Bronchial epithelial cell (primary cell): Measurements from ENCODE around the gene MACROH2A2. TPM values are rescaled to one million over a fixed set of nuclear protein-coding genes. Genes with fewer than 3 reads are reported as not detected.
"Not testable (repeated sequence)": the region's sequence is repeated elsewhere in the genome, so short reads cannot be mapped to it uniquely, and the experiment has no call there.

Source experiments
- DNase-seq: peaks from one replicate; pipeline ENCODE4 v3.0.0-alpha.2; 2010; ENCODE audit warnings: low read depth
- FAIRE-seq: peaks from 2 replicates; lab custom pipeline; 2011; peaks lifted over from hg19 to GRCh38; lab: Jason Lieb, UNC
- H3K27me3 ChIP-seq: 2 replicates; pipeline ENCODE4 v1.5.1; 2011; ENCODE audit warnings: low read length; ENCODE audit not compliant: control insufficient read depth, insufficient read depth
- H3K36me3 ChIP-seq: 2 replicates; pipeline ENCODE4 v1.5.1; 2011; ENCODE audit warnings: low read length; ENCODE audit not compliant: control insufficient read depth, insufficient read depth
- H3K4me3 ChIP-seq: 2 replicates; pipeline ENCODE4 v1.5.1; 2011; ENCODE audit warnings: mild to moderate bottlenecking, low read depth, low read length, control low read depth
- total RNA-seq: library from RNA; depleted of rRNA; stranded (reverse); fragments of >200 nt; gene quantifications from 2 replicates; pipeline ENCODE4 v1.2.1, GENCODE V29; 2014
- TF ChIP-seq, protein P1 (sequence below): IDR thresholded peaks from 2 replicates; pipeline ENCODE4 v1.5.1; 2011; ENCODE audit warnings: mild to moderate bottlenecking, moderate library complexity, low read length, control low read depth, inconsistent platforms; ENCODE audit not compliant: insufficient read depth, severe bottlenecking

MACROH2A2 gene
- total RNA-seq, 1 donor from 2014 or later: 11.3 TPM

DNA sequence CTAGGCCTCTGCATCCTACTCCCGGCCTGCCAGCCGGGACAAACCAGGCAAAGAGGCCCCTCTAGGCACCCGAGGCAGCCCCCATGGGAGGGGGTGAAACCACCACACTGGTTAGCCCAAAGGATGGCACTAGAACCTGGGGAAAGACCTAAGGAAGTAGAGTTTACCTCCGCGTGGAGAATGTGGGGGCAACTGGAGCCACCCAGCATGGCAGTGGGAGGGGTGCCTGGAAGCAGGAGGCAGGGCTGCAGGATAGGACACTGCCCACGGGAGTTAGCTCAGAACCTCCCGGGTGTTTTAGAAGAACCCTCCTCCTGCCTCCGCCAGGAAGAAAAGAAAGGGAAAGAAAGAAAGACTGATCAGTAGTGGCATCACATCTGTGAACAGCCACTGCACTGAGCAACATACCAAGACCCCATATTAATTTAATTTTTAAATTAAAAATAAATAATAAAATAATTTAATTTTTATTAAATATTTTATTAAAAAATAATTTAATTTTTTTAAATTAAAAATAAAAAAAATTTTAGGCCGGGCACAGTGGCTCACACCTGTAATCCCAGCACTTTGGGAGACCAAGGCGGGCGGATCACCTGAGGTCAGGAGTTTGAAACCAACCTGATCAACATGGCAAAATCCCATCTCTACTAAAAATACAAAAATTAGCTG lies 68.8 kb downstream of the MACROH2A2 start:
- Histone ChIP-seq H3K36me3 (peaks cover 2% of the 10 kb centered on the region), H3K27me3 (no peaks in the 10 kb centered on the region), H3K4me3 (no peak overlapping the region)
- no peak for DNase-seq
- TF ChIP-seq, protein P1, sequence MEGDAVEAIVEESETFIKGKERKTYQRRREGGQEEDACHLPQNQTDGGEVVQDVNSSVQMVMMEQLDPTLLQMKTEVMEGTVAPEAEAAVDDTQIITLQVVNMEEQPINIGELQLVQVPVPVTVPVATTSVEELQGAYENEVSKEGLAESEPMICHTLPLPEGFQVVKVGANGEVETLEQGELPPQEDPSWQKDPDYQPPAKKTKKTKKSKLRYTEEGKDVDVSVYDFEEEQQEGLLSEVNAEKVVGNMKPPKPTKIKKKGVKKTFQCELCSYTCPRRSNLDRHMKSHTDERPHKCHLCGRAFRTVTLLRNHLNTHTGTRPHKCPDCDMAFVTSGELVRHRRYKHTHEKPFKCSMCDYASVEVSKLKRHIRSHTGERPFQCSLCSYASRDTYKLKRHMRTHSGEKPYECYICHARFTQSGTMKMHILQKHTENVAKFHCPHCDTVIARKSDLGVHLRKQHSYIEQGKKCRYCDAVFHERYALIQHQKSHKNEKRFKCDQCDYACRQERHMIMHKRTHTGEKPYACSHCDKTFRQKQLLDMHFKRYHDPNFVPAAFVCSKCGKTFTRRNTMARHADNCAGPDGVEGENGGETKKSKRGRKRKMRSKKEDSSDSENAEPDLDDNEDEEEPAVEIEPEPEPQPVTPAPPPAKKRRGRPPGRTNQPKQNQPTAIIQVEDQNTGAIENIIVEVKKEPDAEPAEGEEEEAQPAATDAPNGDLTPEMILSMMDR: no peak
- FAIRE-seq: no peak

DNA sequence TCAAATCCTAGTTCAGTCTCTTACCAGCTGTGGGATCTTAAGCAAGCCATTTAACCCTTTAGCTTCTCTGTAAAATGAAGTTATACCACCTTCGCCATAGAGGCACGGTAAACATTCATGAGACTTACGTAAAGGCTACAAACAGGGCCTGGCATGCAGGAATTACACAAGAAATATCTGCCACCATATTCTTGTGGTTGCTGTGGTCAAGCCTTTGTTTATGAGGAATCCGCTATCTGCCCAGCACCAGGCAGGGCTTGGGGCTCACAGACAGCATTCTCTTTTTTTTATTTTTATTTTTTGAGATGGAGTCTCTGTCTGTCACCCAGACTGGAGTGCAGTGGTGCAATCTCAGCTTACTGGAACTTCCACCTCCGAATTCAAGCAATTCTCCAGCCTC lies 70.1 kb downstream of the MACROH2A2 start:
- Histone ChIP-seq H3K36me3 (peaks cover 2% of the 10 kb centered on the region), H3K4me3 (no peak overlapping the region), H3K27me3 (no peaks in the 10 kb centered on the region)
- FAIRE-seq: no peak
- DNase-seq: no peak
- TF ChIP-seq, protein P1: no peak

DNA sequence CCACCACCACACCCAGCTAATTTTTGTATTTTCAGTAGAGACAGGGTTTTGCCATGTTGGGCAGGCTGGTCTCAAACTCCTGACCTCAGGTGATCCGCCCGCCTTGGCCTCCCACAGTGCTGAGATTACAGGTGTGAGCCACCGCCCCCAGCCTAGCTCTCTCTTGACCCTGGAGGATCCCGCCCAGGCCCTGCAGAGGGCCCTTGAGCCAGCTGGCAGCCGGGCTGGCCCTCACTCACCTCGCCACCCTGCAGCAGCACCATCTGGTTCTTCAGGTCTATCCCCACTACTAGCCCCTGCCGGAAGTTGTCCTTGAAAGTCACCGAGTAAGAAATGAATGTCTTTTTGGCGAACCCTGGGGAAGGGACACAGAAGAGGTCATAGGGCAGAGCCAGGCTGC lies 70.5 kb downstream of the MACROH2A2 start:
- H3K27me3 ChIP-seq, H3K36me3 ChIP-seq, H3K4me3 ChIP-seq, DNase-seq, FAIRE-seq: not testable (repeated sequence)

DNA sequence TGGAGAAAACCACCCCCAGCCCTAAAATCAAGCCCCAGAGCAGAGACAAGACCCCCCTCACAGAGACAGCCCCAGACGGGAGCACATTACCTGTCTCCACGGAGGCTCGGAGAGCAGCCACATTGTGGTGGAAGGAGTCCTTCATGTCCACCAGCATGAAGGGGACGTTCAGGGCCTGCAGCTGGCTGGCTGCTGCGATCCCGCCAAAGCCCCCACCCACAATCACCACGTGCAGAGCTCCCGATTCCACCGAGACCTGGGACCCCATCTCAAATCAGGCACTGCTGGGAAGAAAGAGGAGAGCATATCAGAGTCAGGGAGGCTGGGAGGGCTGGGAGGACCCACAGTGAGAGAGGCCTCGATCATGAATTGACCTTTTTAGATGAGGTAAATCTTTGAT lies 71.2 kb downstream of the MACROH2A2 start:
- no peaks in the 10 kb centered on the region for H3K27me3 ChIP-seq
- no peak overlapping the region for H3K4me3 ChIP-seq
- H3K36me3 ChIP-seq: peaks cover 1% of the 10 kb centered on the region
- DNase-seq (no peak), FAIRE-seq (no peak)
- TF ChIP-seq, protein P1: no peak

DNA sequence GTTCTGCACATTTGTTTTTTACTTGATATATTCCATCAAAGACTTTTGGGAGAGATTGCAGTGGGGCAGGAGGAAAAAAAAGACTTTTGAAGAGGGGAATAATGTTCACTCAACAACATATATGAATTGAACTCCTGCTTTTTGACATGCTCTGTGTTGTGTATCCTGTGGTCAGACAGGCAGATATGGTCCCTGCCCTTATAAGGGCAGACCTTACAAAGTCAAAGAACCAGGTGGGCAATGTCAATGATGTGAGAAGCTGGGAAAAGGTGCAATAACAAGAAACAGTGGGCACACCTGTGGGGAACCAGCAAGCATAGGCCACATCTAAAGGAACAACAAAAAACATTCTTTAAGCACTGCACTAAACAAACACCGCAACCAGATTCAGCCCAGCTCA lies 71.8 kb downstream of the MACROH2A2 start:
- H3K36me3 ChIP-seq: no peaks in the 10 kb centered on the region
- DNase-seq (no peak), FAIRE-seq (no peak)
- TF ChIP-seq, protein P1: no peak
- H3K4me3 ChIP-seq: no peak overlapping the region
- no peaks in the 10 kb centered on the region for H3K27me3 ChIP-seq

DNA sequence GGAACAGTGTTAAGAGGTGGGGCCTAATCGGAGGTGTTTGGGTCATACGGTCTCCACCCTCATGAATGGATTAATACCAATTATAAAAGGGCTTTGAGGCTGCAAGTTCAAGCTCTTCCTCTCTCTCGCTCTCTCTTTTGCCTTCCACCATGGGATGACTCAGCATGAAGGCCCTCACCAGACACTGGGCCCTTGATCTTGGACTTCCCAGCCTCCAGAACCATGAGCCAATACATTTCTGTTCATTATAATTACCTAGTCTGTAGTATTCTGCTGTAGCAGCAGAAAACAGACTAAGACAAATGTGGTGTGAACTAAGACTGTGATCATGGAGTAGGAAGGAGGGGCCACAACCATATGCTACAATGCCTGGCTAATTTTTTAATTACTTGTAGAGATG lies 72.3 kb downstream of the MACROH2A2 start:
- no peaks in the 10 kb centered on the region for H3K36me3 ChIP-seq
- DNase-seq (no peak), FAIRE-seq (no peak)
- TF ChIP-seq, protein P1: no peak
- H3K4me3 ChIP-seq: no peak overlapping the region
- H3K27me3 ChIP-seq: no peaks in the 10 kb centered on the region
